GM18499 (cell line): ENCODE results near the gene DHRS4L2.
"Not testable (repeated sequence)": the region's sequence is repeated elsewhere in the genome, so short reads cannot be mapped to it uniquely, and the experiment has no call there.

ENCODE experiments used
- ATAC-seq: cut with Tn5 transposase; IDR thresholded peaks from one replicate; pipeline ENCODE4 v1.9.1; 2021; ENCODE audit warnings: moderate number of reproducible peaks; ENCODE audit not compliant: insufficient read depth, unreplicated experiment

The DHRS4L2 gene

DNA sequence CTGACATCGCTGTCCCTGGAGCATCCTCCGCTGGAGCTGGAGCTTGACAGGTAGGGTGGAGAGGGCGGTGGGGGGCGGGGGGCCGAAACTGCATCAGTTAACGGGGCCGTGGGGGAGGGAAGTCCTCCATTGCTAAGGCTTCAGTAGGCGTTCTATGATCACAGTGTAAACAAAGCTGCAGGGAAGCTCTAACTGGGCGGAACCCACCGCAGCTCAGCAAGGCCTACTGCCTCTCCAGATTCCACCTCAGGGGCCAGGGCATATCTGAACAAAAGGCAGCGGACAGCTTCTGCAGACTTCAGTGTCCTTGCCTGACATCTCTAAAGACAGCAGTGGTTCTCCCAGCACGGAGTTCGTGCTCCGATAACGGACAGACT, 18.5 kb upstream of the DHRS4L2 start:
- not testable (repeated sequence) for ATAC-seq

DNA sequence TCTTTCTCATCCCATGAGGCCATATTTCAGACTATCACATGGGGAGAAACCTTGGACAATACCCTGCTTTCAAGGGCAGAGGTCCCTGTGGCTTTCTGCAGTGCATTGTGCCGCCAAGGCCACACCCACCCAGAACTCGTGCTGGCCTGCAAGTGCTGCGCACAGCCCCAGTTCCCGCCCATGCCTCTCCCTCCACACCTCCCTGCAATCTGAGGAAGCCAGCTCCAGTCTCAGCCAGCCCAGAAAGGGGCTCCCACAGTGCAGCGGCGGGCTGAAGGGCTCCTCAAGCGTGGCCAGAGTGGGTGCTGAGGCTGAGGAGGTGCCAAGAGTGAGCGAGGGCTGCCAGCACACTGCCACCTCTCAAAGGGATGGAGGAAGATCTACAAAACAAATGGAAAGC, 15.6 kb upstream of the DHRS4L2 start:
- ATAC-seq, result not testable (repeated sequence)

DNA sequence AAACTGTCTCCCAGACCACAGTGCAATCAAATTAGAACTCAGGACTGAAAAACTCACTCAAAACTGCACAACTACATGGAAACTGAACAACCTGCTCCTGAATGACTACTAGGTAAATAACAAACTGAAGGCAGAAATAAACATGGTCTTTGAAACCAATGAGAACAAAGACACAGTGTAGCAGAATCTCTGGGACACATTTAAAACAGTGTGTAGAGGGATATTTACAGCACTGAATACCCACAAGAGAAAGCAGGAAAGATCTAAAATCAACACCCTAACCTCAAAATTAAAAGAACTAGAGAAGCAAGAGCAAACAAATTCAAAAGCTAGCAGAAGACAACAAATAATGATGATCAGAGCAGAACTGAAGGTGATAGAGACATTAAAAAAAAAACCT, 14.7 kb upstream of the DHRS4L2 start:
- not testable (repeated sequence) for ATAC-seq

DNA sequence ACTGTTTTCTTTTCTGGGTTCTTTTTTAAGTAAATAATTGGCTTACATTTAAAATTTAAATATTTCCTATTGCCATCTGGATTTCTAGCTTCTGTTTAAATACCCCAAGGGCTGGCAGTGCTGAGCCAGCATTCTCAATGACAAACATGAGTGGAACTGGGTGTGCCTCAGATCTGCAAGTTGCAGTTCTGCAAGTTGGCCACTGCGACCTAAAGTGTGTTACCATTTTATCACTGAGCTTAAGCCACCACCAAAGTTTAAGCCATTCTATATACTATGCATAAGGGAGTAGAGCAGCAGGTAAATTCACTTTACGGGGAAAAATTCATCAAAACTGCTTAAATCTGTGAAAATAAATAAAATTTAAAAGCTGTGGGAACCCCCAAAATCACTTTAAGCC, 11.5 kb upstream of the DHRS4L2 start:
- ATAC-seq, result not testable (repeated sequence)

DNA sequence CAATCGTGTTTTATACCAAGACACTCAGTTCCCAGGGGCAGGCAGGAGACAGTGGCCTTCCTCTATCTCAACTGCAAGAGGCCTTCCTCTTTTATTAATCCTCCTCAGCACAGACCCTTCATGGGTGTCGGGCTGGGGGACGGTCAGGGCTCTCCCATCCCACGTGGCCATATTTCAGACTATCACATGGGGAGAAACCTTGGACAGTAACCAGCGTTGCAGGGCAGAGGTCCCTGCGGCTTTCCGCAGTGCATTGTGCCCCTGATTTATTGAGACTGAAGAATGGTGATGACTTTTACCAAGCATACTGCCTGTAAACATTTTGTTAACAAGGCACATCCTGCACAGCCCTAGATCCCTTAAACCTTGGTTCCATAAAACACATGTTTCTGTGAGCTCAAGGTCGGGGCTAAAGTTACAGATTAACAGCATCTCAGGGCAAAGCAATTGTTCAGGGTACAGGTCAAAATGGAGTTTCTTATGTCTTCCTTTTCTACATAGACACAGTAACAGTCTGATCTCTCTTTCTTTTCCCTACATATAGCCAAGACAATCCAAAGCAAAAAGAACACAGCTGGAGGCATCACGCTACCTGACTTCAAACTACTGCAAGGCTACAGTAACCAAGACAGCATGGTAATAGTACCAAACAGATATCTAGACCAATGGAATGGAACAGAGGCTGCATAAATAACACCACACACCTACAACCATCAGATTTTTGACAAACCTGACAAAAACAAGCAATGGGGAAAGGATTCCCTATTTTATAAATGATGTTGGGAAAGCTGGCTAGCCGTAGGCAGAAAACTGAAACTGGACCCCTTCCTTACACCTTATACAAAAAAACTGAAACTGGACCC, 6.5 kb upstream of the DHRS4L2 start:
- ATAC-seq, result not testable (repeated sequence)

DNA sequence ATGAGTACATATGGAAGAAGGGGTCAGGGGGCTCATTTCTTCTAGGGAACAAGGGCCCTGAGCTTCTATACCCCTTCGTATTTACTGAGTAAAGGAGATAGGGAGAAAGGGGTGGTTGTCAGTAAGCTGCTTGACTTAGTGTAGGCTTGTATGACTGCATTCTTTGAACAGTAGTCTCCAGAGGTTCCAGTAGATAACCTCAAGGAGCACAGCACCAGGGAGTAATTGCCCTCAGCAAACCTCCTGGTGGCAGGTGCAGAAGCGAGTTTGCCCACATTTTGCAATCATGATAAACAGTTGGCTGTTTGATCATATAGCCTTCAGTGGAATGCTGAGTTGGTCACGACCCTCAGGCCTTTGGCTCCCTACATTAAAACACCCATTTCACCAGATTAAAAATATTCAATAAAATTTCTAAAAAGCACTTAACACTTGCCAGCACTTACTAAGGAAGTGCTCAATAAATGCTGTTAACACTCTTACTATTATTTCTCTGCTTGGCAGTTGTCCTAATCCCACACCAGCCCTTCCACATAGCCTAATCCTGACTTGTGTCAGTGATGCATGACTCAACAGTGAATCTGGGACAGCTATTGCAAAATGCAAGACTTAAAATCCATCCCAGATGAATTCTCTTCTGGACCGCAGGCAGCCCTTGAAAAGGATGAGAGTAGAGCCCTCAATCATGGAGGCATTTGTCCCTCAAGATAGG, 3.7 kb upstream of the DHRS4L2 start:
- ATAC-seq, result no peak

DNA sequence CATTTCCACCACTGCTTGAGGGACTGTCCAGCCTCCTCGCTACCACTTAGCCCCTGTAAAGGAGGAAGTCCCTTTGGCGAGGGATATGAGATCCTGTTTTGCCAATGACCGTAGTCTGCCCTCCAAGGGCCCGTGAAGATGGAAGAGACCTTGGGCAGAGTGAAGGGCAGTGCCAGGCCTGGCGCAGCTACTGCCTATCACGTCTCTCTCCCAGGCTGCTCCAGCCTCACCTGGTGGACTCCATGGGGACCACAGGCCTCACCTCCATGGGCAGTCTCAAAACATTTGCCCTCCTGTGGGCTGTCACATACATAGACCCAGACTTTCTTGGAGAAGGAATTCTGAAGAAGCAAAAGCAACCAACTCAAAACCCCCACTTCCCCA, 514 bp upstream of the DHRS4L2 start:
- not testable (repeated sequence) for ATAC-seq

DNA sequence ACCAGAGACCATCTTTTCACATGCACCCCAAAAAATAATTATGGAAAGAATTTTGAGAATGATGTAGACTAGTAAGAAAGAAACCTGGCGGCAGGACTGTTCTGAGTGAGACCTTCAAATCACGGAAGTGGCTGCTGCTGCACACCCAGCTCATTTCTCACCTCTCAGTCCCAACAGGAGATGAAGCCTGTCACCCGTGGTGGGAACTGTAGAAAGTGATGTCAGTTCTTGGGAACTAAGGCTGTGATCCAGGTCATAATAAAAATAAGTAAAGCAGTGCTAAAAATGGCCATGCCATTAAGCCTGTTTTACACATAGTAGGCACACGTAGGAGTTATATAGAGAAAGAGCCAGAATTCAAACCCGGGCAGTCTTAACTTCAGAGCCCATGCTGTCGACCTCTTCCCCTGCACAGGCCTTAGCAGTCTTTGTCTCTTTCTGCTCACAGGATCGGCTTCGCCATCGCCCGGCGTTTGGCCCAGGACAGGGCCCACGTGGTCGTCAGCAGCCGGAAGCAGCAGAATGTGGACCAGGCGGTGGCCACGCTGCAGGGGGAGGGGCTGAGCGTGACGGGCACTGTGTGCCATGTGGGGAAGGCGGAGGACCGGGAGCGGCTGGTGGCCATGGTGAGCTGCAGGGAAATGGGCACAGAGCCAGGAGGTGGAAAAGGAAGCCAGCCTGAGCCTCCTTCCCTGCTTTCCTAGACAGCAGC, 1.2 kb downstream of the DHRS4L2 start:
- ATAC-seq, result not testable (repeated sequence)

DNA sequence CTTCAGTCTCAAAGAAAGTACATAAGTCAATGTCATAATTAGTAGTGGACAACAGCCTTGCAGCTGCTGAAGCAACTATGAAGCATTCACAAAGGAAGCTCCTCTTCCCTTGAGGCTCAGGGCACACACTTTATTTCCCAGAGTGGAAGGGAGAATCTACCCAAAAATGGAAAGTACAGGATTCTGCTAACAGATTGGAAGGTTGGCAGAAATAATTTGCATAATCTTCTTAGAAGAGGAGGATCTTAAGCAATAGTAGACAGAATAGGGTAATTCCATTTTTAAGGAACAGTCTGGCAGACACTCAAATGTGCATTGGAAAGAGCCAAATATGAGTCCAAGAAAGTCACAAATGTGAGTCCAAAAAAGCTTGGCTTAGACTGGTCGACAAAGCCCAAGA, 2.2 kb downstream of the DHRS4L2 start:
- not testable (repeated sequence) for ATAC-seq

DNA sequence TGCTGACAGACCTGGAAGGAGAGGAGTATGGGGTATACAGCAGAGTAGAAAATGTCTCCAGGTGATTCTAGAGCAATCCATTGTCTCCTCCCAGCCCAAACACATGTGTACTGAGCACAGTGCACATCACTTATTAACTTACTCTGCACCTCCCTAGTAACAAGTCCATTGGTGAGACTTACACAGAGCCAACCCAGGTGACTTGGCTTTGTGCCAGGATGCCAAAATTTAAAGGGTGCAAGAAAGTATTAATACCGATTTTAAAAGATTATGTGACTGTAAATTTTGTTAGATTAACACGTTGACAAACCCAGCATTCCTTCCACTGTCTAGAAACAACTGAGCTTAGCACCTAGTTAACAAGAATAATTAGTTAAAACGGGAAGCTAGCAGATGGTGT, 4.3 kb downstream of the DHRS4L2 start:
- not testable (repeated sequence) for ATAC-seq

DNA sequence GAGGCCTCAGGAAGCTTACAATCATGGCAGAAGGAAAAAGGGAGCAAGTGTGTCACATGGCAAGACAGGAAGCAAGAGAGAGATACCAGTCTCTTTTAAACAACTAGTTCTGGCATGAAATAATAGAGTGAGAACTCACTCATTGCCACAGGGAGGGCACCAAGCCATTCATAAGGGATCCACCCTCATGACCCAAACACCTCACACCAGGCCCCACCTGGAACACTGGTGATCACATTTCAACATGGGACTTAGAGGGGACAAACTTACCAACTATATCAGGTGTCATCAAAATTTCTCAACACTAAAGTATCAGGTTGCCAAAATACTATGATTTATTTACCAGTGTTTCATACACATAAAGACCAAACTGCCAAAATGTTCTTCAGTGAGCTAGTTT, 7.3 kb downstream of the DHRS4L2 start:
- not testable (repeated sequence) for ATAC-seq

DNA sequence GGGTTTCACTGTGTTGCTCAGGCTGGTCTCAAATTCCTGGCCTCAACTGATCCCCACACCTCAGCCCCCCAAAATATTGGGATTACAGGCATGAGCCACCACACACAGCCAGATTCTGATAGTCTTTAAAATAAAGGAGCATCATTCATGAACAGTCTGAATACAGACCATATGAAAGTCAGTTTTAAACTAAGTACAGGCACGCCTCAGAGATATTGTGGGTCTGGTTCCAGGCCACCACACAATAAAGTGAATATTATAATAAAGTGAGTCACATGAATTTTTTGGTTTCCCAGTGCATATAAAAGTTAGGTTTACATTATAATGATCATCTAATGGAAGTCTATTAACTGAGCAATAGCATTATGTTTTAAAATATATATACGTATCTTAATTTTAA, 8.1 kb downstream of the DHRS4L2 start:
- ATAC-seq, result not testable (repeated sequence)

DNA sequence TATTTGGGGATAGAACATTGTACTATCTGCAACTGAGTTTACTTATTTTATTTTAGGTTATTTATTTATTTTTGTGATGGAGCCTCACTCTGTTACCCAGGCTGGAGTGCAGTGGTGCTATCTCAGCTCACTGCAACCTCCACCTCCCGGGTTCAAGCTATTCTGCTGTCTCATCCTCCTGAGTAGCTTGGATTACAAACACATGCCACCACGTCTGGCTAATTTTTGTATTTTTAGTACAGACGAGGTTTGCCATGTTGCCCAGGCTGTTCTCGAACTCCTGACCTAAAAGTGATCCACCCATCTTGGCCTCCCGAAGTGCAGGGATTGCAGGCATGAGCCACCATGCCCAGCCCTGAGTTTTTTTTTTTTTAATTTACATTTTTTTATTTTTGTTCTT, 10.9 kb downstream of the DHRS4L2 start:
- not testable (repeated sequence) for ATAC-seq

DNA sequence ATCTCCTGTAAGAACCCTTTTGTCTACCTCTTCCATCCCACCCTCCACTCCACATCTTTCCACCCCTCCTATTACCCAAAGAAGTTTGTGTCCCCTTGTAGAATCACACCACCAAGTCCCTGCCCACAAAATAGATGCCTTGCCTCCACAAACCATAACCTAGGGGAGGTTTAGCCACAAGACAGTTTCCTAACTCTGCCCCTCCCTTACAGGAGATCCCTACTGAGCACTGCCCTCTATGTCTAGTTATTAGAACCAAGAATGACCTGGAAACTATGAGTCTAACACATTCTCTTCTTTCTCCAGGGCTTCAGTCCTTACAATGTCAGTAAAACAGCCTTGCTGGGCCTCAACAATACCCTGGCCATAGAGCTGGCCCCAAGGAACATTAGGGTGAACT, 12.3 kb downstream of the DHRS4L2 start:
- not testable (repeated sequence) for ATAC-seq

DNA sequence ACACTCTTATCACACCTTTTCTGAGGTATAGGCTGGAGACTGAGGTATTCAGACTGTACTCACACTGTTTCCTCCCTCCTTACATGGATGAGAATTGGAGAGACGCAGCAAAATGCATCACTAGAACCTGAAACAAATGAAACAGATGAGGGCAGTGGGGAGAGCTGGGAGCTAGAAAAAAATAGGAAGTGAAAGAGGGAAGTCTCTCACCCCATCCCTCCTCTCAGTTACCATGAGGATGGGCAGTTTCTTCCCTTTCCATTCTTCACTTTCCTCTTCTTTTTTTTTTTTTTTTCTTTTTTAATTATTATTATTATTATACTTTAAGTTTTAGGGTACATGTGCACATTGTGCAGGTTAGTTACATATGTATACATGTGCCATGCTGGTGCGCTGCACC, 12.9 kb downstream of the DHRS4L2 start:
- not testable (repeated sequence) for ATAC-seq

DNA sequence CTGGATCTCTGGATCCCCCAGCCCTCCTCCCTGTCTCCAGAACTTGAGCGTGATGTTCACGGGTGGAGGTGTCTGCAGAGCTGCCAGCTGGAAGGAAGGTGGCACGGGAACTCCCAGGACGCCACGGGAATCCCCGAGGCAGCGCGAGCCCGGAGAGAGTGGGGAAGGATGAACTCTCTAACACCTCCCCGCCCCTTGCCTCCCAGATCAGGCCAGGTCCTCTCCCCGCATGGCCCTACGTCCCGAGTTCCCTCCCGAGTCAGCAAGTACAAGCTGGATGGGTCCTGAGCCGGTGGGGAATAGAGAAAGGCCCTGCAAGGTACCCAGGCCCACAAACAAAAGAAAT, 17.7 kb downstream of the DHRS4L2 start:
- ATAC-seq, result not testable (repeated sequence)

DNA sequence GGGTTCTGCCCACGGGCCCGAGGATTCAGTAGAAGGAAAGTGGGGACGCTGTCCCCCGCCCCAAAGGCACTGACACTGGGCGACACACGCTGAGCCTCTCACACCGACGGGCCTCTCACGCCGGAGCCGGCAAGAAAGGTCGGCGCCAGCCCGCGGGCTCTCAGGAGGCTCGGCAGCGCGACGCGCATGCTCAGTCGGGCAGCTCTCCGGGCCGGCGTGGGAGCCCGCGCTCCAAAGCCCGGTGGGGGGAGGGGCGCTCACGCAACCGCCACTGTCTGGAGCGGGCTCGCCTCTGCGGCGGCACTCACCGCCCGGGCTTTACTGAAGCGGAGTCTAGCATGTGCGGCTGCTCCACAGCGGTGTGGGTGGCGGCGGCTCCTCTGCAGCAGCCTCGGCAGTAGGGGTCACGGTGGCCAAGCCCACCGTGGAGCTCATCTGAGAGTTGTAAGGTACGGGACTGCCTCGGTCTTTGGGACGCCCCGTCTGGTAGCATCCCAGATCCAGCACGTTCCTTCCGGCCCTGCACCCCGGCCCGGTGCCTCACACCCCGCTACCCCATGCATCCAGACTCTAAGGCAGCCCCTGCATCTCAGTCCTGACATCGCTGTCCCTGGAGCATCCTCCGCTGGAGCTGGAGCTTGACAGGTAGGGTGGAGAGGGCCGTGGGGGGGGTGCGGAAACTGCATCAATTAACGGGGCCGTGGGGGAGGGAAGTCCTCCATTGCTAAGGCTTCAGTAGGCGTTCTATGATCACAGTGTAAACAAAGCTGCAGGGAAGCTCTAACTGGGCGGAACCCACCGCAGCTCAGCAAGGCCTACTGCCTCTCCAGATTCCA, 18.3 kb downstream of the DHRS4L2 start:
- not testable (repeated sequence) for ATAC-seq

DNA sequence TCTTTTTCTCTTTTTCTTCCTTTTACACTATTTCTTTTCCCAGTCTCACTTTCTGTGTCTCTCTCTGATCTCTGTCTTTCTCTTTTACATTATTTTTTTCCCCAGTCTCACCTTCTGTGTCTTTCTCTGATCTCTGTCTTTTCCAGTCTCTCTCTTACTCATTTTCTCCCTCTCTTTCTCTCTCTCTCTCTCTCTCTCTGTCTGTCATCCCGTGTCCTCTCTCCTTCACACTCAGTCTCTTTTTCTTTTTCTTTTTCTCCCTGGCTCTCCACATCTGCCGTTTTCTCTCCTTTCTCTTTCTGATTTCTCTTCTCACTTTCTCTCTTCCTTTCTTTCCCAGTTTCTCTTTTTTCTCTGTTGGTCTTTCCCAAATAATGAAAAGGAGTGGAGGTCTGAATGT, 22.3 kb downstream of the DHRS4L2 start:
- ATAC-seq, result no peak

DNA sequence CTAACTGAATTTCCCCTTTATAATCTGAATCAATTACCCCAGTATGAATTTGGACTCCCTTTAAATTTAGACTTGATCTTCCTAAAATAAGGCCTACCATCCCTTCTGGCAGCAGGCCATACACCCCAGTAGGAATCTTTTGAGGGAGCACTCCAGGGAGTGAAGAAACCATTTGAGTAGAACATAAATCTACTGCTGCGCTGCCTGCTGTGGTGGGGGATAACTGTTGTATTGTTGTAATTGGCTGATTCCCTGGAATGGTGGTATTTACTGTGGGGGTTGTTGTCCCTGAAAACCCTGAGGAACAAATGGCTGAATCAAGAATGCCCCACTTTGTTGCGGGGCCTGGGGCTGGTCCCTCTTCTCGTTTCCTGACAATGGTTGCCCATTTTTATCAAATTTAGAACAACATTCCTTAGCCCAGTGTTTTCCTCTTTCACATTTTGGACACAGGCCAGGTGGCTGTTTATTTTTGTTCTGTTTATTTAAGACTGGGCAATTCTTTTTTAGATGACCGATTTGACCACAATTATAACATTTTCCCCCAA, 24.1 kb downstream of the DHRS4L2 start:
- ATAC-seq, result not testable (repeated sequence)
